Measurements from ENCODE around the gene HOXB4.

The HOXB4 gene

DNA sequence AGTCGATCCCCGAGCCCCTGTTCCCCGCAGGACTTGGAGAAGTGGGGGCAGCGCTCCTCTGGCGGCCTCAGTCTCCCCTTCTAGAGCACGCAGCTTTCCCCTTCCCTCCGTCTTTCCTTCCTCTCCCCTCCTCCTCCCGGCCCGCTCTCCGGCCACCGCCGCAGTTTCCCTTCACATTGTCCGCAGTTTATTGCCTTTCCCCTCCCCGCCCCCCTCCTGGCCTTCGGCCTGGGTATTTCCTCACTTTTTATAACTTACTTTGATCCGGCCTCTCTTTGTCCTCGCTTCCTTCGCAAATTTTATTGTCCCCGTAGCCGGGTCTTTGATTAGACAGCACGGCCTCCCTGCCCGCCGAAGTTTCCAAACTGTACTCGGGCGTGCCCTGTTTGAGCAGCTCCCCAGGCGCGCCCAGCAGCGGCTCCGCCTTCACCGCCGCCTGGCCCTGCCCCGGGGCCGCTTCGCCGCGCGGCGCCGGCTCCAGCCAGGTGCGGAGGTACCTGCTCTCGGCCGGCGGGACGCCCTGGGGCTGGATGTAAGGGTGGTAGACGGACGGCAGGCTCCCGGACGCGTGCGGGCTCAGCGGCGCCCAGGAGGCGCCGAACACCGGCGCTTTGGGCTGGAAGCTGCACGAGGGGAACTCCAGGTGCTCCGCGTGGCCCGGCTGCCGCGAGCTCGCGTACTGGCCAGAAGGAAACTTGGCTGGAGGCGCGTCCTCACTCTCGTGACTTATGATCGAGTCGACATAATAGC lies 47.5 kb upstream of the HOXB4 start:
- TF ChIP-seq, protein P1, sequence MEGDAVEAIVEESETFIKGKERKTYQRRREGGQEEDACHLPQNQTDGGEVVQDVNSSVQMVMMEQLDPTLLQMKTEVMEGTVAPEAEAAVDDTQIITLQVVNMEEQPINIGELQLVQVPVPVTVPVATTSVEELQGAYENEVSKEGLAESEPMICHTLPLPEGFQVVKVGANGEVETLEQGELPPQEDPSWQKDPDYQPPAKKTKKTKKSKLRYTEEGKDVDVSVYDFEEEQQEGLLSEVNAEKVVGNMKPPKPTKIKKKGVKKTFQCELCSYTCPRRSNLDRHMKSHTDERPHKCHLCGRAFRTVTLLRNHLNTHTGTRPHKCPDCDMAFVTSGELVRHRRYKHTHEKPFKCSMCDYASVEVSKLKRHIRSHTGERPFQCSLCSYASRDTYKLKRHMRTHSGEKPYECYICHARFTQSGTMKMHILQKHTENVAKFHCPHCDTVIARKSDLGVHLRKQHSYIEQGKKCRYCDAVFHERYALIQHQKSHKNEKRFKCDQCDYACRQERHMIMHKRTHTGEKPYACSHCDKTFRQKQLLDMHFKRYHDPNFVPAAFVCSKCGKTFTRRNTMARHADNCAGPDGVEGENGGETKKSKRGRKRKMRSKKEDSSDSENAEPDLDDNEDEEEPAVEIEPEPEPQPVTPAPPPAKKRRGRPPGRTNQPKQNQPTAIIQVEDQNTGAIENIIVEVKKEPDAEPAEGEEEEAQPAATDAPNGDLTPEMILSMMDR (IDR thresholded peaks at IDR 0.05; ENCODE audit: low read depth, low read length), result no peak
- no peak for TF ChIP-seq EZH2phosphoT487 (IDR thresholded peaks at IDR 0.05; ENCODE audit: low read depth)
- Histone ChIP-seq H3K9ac (ENCODE audit: low read length) (peak overlapping the region; percentile 62), H3K9me3 (ENCODE audit: insufficient read depth, low read length) (no peaks in the 10 kb centered on the region), H3K36me3 (replicated peaks; ENCODE audit: low read depth, low read length) (no peaks in the 10 kb centered on the region), H3K4me2 (ENCODE audit: low read length) (peak overlapping the region; percentile 55), H3K79me2 (ENCODE audit: low read length) (no peaks in the 10 kb centered on the region), H3K4me1 (ENCODE audit: low read length) (peaks cover 5% of the 10 kb centered on the region; the same call in 1 of the 2 replicates), H2AFZ (ENCODE audit: low read depth, low read length) (no peak overlapping the region), H4K20me1 (ENCODE audit: insufficient read depth, low read length) (no peaks in the 10 kb centered on the region), H3K27ac (ENCODE audit: low read length) (no peak overlapping the region), H3K27me3 (ENCODE audit: low read depth, low read length) (peaks cover 50% of the 10 kb centered on the region), H3K4me3 (ENCODE audit: low read length) (peak overlapping the region; percentile 78)

DNA sequence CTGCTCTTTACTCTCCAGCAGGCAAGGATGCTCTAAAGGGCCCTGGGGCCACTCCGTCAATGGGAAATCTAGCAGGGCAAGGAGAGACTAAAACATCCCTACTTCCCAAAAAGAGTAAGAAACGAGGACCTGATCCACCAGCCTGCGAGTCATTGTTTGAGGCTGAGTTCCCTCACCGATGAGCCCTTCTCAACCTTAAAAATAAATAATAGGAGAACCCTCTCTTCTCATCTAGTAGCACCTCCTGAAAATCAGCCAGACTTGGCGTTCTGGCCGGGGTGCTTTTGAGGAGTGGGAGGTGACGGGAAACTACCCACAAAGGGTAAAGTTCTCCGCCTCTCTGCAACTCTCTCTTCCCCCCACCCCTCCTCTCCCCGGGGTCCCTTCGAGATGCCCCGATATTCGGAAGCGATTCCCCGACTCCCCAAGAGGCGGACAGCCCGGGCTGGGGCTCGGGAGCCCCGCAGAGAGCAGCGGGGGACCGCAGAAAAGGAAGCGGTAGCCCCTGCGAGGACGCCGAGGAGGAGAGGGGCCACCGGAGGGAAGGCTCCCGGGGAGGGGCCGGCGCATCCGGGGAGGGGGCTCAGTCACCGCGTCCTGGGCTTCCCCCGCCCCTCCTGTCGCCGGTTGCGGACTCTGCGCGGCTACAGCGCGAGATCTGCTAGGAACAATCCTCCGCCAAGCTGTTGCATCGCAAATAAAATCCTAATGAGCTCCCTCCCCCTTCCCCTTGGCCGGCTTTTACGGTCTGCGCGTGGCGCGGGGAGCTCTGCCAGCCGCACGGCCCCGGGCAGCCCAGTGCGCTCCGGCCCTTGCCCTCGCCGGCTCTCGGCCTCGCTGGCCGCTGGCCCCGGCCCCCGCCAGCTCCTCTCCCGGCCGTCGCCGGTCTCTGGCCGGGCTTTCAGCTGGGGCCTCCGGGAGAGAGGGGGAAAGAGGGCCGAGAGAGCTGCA lies 46.7 kb upstream of the HOXB4 start:
- Histone ChIP-seq H3K4me2 (ENCODE audit: low read length) (peak overlapping the region; percentile 55), H3K36me3 (replicated peaks; ENCODE audit: low read depth, low read length) (no peaks in the 10 kb centered on the region), H3K9ac (ENCODE audit: low read length) (peak overlapping the region; percentile 62), H3K79me2 (ENCODE audit: low read length) (no peaks in the 10 kb centered on the region), H4K20me1 (ENCODE audit: insufficient read depth, low read length) (no peaks in the 10 kb centered on the region), H3K27ac (ENCODE audit: low read length) (no peak overlapping the region), H3K4me3 (ENCODE audit: low read length) (peak overlapping the region; percentile 78), H3K27me3 (ENCODE audit: low read depth, low read length) (peaks cover 43% of the 10 kb centered on the region), H2AFZ (ENCODE audit: low read depth, low read length) (no peak overlapping the region), H3K9me3 (ENCODE audit: insufficient read depth, low read length) (no peaks in the 10 kb centered on the region), H3K4me1 (ENCODE audit: low read length) (peaks cover 5% of the 10 kb centered on the region; the same call in 1 of the 2 replicates)
- TF ChIP-seq EZH2phosphoT487 (IDR thresholded peaks at IDR 0.05; ENCODE audit: low read depth), result no peak
- TF ChIP-seq, protein P1 (IDR thresholded peaks at IDR 0.05; ENCODE audit: low read depth, low read length), result no peak

DNA sequence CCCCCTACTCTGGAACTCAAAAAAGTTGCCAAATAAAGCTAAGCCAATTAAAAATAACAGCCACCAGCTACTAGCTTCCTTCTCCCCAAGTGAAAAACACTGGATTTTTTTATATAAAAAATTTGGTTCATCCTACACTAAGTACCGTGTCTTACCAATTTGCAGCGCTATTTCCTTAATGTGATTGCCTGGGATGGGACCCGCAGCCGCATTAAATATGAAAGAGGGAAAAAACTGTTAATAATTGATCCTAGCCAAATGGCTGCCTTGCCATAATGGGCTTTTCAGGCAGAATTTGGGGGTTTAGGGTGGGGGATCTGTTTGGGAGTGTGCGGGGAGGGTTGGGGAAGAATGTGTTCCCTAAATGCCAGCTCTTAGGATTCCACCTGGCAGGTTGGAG lies 46.0 kb upstream of the HOXB4 start:
- Histone ChIP-seq H3K79me2 (ENCODE audit: low read length) (no peaks in the 10 kb centered on the region), H4K20me1 (ENCODE audit: insufficient read depth, low read length) (no peaks in the 10 kb centered on the region), H2AFZ (ENCODE audit: low read depth, low read length) (no peak overlapping the region), H3K4me3 (ENCODE audit: low read length) (no peak overlapping the region), H3K36me3 (replicated peaks; ENCODE audit: low read depth, low read length) (no peaks in the 10 kb centered on the region), H3K27ac (ENCODE audit: low read length) (no peak overlapping the region), H3K9me3 (ENCODE audit: insufficient read depth, low read length) (no peaks in the 10 kb centered on the region), H3K9ac (ENCODE audit: low read length) (no peak overlapping the region), H3K4me2 (ENCODE audit: low read length) (no peak overlapping the region), H3K27me3 (ENCODE audit: low read depth, low read length) (peaks cover 44% of the 10 kb centered on the region), H3K4me1 (ENCODE audit: low read length) (peaks cover 5% of the 10 kb centered on the region; the same call in 1 of the 2 replicates)
- no peak for TF ChIP-seq EZH2phosphoT487 (IDR thresholded peaks at IDR 0.05; ENCODE audit: low read depth)
- TF ChIP-seq, protein P1 (IDR thresholded peaks at IDR 0.05; ENCODE audit: low read depth, low read length), result no peak

DNA sequence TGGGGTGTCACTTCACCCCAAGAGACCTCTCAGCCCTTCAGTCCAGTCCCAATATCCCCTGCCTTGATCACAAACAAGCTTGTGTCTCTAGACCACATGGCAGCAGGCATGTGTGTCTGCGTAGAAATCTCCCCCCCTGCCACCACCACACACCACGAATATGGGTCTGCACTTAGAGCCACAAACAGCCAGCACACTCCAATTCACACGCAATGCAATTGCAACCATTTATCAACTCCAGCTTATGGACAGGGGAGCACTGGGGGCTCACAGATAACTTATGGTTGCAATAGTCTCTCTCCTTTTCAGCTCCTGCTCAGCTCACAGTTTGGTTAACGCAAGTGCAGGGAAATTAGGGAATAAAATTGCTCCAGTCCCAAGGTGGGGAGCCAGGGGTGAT lies 45.4 kb upstream of the HOXB4 start:
- TF ChIP-seq, protein P1 (IDR thresholded peaks at IDR 0.05; ENCODE audit: low read depth, low read length), result no peak
- TF ChIP-seq EZH2phosphoT487 (IDR thresholded peaks at IDR 0.05; ENCODE audit: low read depth), result no peak
- Histone ChIP-seq H3K4me2 (ENCODE audit: low read length) (no peak overlapping the region), H3K79me2 (ENCODE audit: low read length) (no peaks in the 10 kb centered on the region), H2AFZ (ENCODE audit: low read depth, low read length) (no peak overlapping the region), H3K27ac (ENCODE audit: low read length) (no peak overlapping the region), H3K9ac (ENCODE audit: low read length) (no peak overlapping the region), H3K36me3 (replicated peaks; ENCODE audit: low read depth, low read length) (no peaks in the 10 kb centered on the region), H3K4me3 (ENCODE audit: low read length) (no peak overlapping the region), H3K9me3 (ENCODE audit: insufficient read depth, low read length) (no peaks in the 10 kb centered on the region), H4K20me1 (ENCODE audit: insufficient read depth, low read length) (no peaks in the 10 kb centered on the region), H3K4me1 (ENCODE audit: low read length) (peaks cover 7% of the 10 kb centered on the region; the same call in 1 of the 2 replicates), H3K27me3 (ENCODE audit: low read depth, low read length) (peaks cover 45% of the 10 kb centered on the region)
